ENCODE data around the gene TRANK1.

The TRANK1 gene

GRCh38 chr3:36944641-36945270, at the start of gene TRANK1:
TSS of gene TRANK1 (minus strand) at chr3:36945054. CDS start at chr3:36944809, 245 bp downstream.
- H3K27ac ChIP-seq (ENCODE audit: low read length), result peak within 1 kb of the TSS; percentile 45
- no peaks in the 10 kb centered on the region for H3K36me3 ChIP-seq (ENCODE audit: control insufficient read depth in 1 of 2, insufficient read depth in 2 of 2, low read length in 2 of 2)
- H3K4me3 ChIP-seq (ENCODE audit: low read depth in 1 of 2, low read length in 2 of 2), result peak within 1 kb of the TSS; percentile 74 to 86
- no peaks in the 10 kb centered on the region for H3K27me3 ChIP-seq (ENCODE audit: low read depth, low read length)
- H3K4me1 ChIP-seq (ENCODE audit: control insufficient read depth in 1 of 2, insufficient read depth in 2 of 2, low read length in 2 of 2), result peaks cover 5 to 9% of the 10 kb centered on the region in 2 donors
- H3K9me3 ChIP-seq (ENCODE audit: control insufficient read depth in 1 of 2, low read length in 2 of 2), result peaks cover 0 to 6% of the 10 kb centered on the region in 2 donors

- H3K4me1 ChIP-seq (ENCODE audit: control insufficient read depth in 1 of 2, insufficient read depth in 2 of 2, low read length in 2 of 2), result peaks cover 34 to 42% of the 10 kb centered on the region in 2 donors
- H3K27me3 ChIP-seq (ENCODE audit: low read depth, low read length), result no peaks in the 10 kb centered on the region
- H3K36me3 ChIP-seq (ENCODE audit: control insufficient read depth in 1 of 2, insufficient read depth in 2 of 2, low read length in 2 of 2), result peaks cover 18 to 30% of the 10 kb centered on the region in 2 donors
These were observed 48.8 kb upstream of the TRANK1 start, which contains the start of gene MLH1 for GRCh38 chr3:36993326-36994283. TSS of gene MLH1 (plus strand) at chr3:36993518. CDS start at chr3:36993548, 30 bp downstream.

DNA sequence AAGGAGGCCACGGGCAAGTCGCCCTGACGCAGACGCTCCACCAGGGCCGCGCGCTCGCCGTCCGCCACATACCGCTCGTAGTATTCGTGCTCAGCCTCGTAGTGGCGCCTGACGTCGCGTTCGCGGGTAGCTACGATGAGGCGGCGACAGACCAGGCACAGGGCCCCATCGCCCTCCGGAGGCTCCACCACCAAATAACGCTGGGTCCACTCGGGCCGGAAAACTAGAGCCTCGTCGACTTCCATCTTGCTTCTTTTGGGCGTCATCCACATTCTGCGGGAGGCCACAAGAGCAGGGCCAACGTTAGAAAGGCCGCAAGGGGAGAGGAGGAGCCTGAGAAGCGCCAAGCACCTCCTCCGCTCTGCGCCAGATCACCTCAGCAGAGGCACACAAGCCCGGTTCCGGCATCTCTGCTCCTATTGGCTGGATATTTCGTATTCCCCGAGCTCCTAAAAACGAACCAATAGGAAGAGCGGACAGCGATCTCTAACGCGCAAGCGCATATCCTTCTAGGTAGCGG, 48.0 kb upstream of the TRANK1 start, which contains the start of gene EPM2AIP1:
Gene EPM2AIP1 (minus strand): TSS at position 326 of the 520 bp plus-strand sequence. CDS start 54 bp downstream, at position 272.
- Histone ChIP-seq H3K27ac (ENCODE audit: low read length) (peak within 1 kb of the TSS; percentile 93), H3K27me3 (ENCODE audit: low read depth, low read length) (no peaks in the 10 kb centered on the region), H3K4me1 (ENCODE audit: control insufficient read depth in 1 of 2, insufficient read depth in 2 of 2, low read length in 2 of 2) (peaks cover 34 to 49% of the 10 kb centered on the region in 2 donors), H3K9me3 (ENCODE audit: control insufficient read depth in 1 of 2, low read length in 2 of 2) (no peaks in the 10 kb centered on the region), H3K4me3 (ENCODE audit: low read depth in 1 of 2, low read length in 2 of 2) (peak within 1 kb of the TSS; percentile 89 to 93), H3K36me3 (ENCODE audit: control insufficient read depth in 1 of 2, insufficient read depth in 2 of 2, low read length in 2 of 2) (peaks cover 20 to 23% of the 10 kb centered on the region in 2 donors)

More at GRCh38 chr3:36993326-36994283, 48.8 kb upstream of the TRANK1 start, which contains the start of gene MLH1:
- no peaks in the 10 kb centered on the region for H3K9me3 ChIP-seq (ENCODE audit: control insufficient read depth in 1 of 2, low read length in 2 of 2)
- H3K4me3 ChIP-seq (ENCODE audit: low read depth in 1 of 2, low read length in 2 of 2), result peak within 1 kb of the TSS; percentile 89 to 93
- H3K27ac ChIP-seq (ENCODE audit: low read length), result peak within 1 kb of the TSS; percentile 93

GRCh38 chr3:36991923-36992805, 47.3 kb upstream of the TRANK1 start:
- H3K36me3 ChIP-seq (ENCODE audit: control insufficient read depth in 1 of 2, insufficient read depth in 2 of 2, low read length in 2 of 2), result peaks cover 17 to 19% of the 10 kb centered on the region in 2 donors
- H3K27ac ChIP-seq (ENCODE audit: low read length), result peak overlapping the region; percentile 93
- H3K4me3 ChIP-seq (ENCODE audit: low read depth in 1 of 2, low read length in 2 of 2), result peak overlapping the region; percentile 89 to 93
- peaks cover 34 to 54% of the 10 kb centered on the region in 2 donors for H3K4me1 ChIP-seq (ENCODE audit: control insufficient read depth in 1 of 2, insufficient read depth in 2 of 2, low read length in 2 of 2)
- H3K27me3 ChIP-seq (ENCODE audit: low read depth, low read length), result no peaks in the 10 kb centered on the region
- H3K9me3 ChIP-seq (ENCODE audit: control insufficient read depth in 1 of 2, low read length in 2 of 2), result no peaks in the 10 kb centered on the region

- H3K27me3 ChIP-seq (ENCODE audit: low read depth, low read length), result no peaks in the 10 kb centered on the region
- H3K36me3 ChIP-seq (ENCODE audit: control insufficient read depth in 1 of 2, insufficient read depth in 2 of 2, low read length in 2 of 2), result peaks cover 18 to 21% of the 10 kb centered on the region in 2 donors
- H3K9me3 ChIP-seq (ENCODE audit: control insufficient read depth in 1 of 2, low read length in 2 of 2), result no peaks in the 10 kb centered on the region
- peak overlapping the region; percentile 93 for H3K27ac ChIP-seq (ENCODE audit: low read length)
- peaks cover 34 to 54% of the 10 kb centered on the region in 2 donors for H3K4me1 ChIP-seq (ENCODE audit: control insufficient read depth in 1 of 2, insufficient read depth in 2 of 2, low read length in 2 of 2)
- peak overlapping the region; percentile 89 to 93 for H3K4me3 ChIP-seq (ENCODE audit: low read depth in 1 of 2, low read length in 2 of 2)
These were observed 46.3 kb upstream of the TRANK1 start for GRCh38 chr3:36991147-36991546.

DNA sequence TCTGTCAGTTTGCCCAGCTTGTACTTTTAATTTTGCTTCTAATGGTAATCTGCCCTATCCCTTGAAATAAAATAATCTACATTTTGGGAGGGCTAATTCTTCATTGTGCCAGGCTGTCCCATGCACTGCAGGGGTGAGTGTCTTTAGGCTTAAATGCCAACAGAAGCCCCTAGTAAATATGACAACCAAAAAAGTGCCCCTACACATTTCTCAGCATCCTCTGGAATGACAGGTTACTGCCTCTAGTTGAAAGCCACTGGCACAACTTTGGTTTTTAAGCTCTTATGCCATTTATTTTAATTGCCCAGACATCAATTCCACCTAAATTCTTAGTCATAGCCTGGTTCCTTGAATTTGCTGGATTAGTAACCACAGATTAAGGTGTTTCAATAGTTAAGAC, 44.7 kb upstream of the TRANK1 start:
- H3K27ac ChIP-seq (ENCODE audit: low read length), result no peak overlapping the region
- peaks cover 34 to 53% of the 10 kb centered on the region in 2 donors for H3K4me1 ChIP-seq (ENCODE audit: control insufficient read depth in 1 of 2, insufficient read depth in 2 of 2, low read length in 2 of 2)
- H3K27me3 ChIP-seq (ENCODE audit: low read depth, low read length), result no peaks in the 10 kb centered on the region
- H3K36me3 ChIP-seq (ENCODE audit: control insufficient read depth in 1 of 2, insufficient read depth in 2 of 2, low read length in 2 of 2), result peaks cover 31 to 35% of the 10 kb centered on the region in 2 donors
- H3K9me3 ChIP-seq (ENCODE audit: control insufficient read depth in 1 of 2, low read length in 2 of 2), result no peaks in the 10 kb centered on the region
- peak overlapping the region; percentile 36 to 93 for H3K4me3 ChIP-seq (ENCODE audit: low read depth in 1 of 2, low read length in 2 of 2)

GRCh38 chr3:36989005-36989404, 44.2 kb upstream of the TRANK1 start:
- Histone ChIP-seq H3K27me3 (ENCODE audit: low read depth, low read length) (no peaks in the 10 kb centered on the region), H3K36me3 (ENCODE audit: control insufficient read depth in 1 of 2, insufficient read depth in 2 of 2, low read length in 2 of 2) (peaks cover 31 to 41% of the 10 kb centered on the region in 2 donors), H3K4me3 (ENCODE audit: low read depth in 1 of 2, low read length in 2 of 2) (peak overlapping the region; percentile 36 to 93), H3K27ac (ENCODE audit: low read length) (no peak overlapping the region), H3K9me3 (ENCODE audit: control insufficient read depth in 1 of 2, low read length in 2 of 2) (no peaks in the 10 kb centered on the region), H3K4me1 (ENCODE audit: control insufficient read depth in 1 of 2, insufficient read depth in 2 of 2, low read length in 2 of 2) (peaks cover 29 to 47% of the 10 kb centered on the region in 2 donors)

DNA sequence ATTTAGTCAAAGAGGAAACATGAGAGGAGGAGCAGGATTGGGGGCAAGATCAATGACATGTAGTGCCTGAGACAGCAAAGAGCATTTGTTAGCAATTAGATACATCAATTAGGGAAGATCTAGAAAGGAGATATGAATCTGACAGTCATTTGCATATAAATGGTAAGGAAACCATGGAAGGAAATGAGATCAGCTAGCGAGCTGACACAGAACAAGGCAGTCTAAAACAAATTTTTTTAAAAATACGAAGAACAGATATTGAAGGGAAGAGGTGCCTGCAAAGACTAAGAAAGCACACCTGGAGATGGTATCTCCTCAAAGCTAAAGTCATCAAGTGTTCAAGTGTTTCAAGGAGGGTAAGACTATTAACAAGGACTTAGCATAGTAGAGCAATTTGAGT, 43.5 kb upstream of the TRANK1 start:
- Histone ChIP-seq H3K4me1 (ENCODE audit: control insufficient read depth in 1 of 2, insufficient read depth in 2 of 2, low read length in 2 of 2) (peaks cover 28 to 46% of the 10 kb centered on the region in 2 donors), H3K27me3 (ENCODE audit: low read depth, low read length) (no peaks in the 10 kb centered on the region), H3K27ac (ENCODE audit: low read length) (no peak overlapping the region), H3K36me3 (ENCODE audit: control insufficient read depth in 1 of 2, insufficient read depth in 2 of 2, low read length in 2 of 2) (peaks cover 34 to 45% of the 10 kb centered on the region in 2 donors), H3K9me3 (ENCODE audit: control insufficient read depth in 1 of 2, low read length in 2 of 2) (no peaks in the 10 kb centered on the region), H3K4me3 (ENCODE audit: low read depth in 1 of 2, low read length in 2 of 2) (no peak overlapping the region)

GRCh38 chr3:36981006-36981405, 36.2 kb upstream of the TRANK1 start:
- Histone ChIP-seq H3K4me3 (ENCODE audit: low read depth in 1 of 2, low read length in 2 of 2) (no peak overlapping the region), H3K36me3 (ENCODE audit: control insufficient read depth in 1 of 2, insufficient read depth in 2 of 2, low read length in 2 of 2) (peaks cover 19 to 39% of the 10 kb centered on the region in 2 donors), H3K27ac (ENCODE audit: low read length) (no peak overlapping the region), H3K9me3 (ENCODE audit: control insufficient read depth in 1 of 2, low read length in 2 of 2) (no peaks in the 10 kb centered on the region), H3K27me3 (ENCODE audit: low read depth, low read length) (no peaks in the 10 kb centered on the region), H3K4me1 (ENCODE audit: control insufficient read depth in 1 of 2, insufficient read depth in 2 of 2, low read length in 2 of 2) (no peaks in the 10 kb centered on the region)

- no peak overlapping the region for H3K4me3 ChIP-seq (ENCODE audit: low read depth in 1 of 2, low read length in 2 of 2)
- H3K4me1 ChIP-seq (ENCODE audit: control insufficient read depth in 1 of 2, insufficient read depth in 2 of 2, low read length in 2 of 2), result peaks cover 0 to 5% of the 10 kb centered on the region in 2 donors
- H3K36me3 ChIP-seq (ENCODE audit: control insufficient read depth in 1 of 2, insufficient read depth in 2 of 2, low read length in 2 of 2), result no peaks in the 10 kb centered on the region
- no peak overlapping the region for H3K27ac ChIP-seq (ENCODE audit: low read length)
- no peaks in the 10 kb centered on the region for H3K9me3 ChIP-seq (ENCODE audit: control insufficient read depth in 1 of 2, low read length in 2 of 2)
- no peaks in the 10 kb centered on the region for H3K27me3 ChIP-seq (ENCODE audit: low read depth, low read length)
These were observed 28.3 kb upstream of the TRANK1 start for GRCh38 chr3:36973139-36973538.

Data from muscle layer of duodenum (tissue), 2 donors.